GM21515 (cell line): Measurements from ENCODE around the gene DNASE1L2.

Experiments used
- ATAC-seq: cut with Tn5 transposase; IDR thresholded peaks from one replicate; pipeline ENCODE4 v1.9.1; 2021; ENCODE audit not compliant: unreplicated experiment

DNASE1L2 gene, protein sequence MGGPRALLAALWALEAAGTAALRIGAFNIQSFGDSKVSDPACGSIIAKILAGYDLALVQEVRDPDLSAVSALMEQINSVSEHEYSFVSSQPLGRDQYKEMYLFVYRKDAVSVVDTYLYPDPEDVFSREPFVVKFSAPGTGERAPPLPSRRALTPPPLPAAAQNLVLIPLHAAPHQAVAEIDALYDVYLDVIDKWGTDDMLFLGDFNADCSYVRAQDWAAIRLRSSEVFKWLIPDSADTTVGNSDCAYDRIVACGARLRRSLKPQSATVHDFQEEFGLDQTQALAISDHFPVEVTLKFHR

DNA sequence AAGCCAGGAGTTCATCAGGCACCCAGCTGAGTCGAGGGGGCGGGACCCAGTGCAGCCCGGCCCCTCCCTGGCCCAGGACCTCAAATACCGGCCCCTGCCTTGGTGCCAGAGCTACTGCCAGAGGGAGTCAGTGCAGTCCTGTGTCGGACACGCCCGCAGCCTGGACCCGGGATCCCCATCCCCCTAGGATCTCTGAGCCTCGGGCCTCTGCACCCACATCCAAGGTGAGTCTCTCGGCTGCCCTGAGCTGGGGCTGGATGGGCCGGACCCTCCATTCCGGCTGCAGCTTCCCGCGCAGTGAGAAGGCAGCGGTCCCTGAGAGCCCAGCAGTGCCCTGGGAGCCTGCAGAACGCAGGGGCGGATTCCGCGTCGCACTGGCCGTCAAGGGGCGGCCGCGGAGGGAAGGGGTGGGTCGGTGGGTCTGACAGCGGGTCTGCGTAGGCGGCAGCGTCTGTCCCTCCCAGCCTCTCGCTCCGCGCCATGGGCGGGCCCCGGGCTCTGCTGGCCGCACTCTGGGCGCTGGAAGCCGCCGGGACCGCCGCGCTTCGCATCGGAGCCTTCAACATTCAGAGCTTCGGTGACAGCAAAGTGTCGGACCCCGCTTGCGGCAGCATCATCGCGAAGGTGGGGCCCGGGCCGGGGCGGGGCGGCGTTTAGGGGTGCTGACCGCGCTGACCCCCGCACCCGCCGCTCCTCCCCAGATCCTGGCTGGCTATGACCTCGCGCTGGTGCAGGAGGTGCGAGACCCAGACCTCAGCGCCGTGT, at the start of gene DNASE1L2:
DNASE1L2 (plus strand) TSS at position 108 of the 765 bp plus-strand sequence; CDS start at position 481, 373 bp downstream.
- no peak for ATAC-seq

DNA sequence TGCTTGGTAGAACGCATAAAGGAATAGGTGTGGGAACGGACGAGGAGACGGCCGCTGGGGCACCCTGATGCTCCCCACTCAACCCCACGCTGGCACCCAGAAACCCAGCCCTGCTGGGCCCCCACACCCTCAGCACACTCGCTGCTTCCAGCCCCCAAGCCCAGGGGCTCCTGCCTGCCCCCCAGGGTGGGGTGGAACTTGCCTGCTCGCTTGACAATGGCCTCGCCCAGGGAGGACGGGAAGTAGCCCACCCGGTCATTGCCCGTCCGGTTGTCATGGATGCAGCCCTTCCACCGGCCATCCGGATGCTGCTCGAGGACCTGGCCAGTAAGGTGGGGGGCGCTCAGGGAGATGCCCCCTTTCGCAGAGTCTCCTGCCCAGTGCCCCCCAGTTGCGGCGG, 49.7 kb upstream of the DNASE1L2 start:
- no peak for ATAC-seq

DNA sequence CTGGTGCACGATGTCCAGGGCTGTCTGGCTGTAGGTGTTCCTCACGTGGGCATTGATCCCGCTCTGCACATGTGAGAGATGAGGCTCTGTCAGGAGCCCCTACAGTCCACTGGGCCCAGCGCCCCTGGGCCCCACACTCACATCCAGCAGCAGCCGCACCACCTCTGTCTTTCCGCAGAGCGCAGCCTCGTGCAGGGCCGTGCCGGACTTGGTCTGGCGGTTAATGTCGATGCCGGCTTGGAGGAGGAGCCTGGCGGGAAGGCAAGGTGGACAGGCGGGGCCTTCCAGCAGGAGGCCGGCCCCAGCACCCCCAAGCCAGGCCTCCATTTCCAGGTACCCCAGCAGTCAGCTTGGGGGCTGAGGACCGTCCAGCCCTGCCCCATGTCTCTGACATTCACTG, 49.0 kb upstream of the DNASE1L2 start:
- no peak for ATAC-seq

DNA sequence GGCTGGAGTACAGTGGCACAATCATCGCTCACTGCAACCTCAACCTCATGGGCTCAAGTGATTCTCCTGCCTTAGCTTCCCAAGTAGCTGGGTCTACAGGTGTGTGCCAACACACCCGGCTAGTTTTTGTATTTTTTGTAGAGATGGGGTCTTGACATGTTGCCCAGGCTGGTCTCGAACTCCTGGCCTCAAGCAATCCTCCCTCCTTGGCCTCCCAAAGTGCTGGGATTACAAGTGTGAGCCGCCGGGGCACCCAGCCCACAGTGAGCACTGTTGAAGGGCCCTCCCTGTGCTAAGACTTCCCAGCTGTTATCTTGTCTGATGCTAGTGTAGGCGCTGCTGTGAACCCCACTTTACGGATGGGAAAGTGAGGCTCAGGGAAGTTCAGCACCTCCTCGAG, 47.8 kb upstream of the DNASE1L2 start:
- ATAC-seq, result no peak

DNA sequence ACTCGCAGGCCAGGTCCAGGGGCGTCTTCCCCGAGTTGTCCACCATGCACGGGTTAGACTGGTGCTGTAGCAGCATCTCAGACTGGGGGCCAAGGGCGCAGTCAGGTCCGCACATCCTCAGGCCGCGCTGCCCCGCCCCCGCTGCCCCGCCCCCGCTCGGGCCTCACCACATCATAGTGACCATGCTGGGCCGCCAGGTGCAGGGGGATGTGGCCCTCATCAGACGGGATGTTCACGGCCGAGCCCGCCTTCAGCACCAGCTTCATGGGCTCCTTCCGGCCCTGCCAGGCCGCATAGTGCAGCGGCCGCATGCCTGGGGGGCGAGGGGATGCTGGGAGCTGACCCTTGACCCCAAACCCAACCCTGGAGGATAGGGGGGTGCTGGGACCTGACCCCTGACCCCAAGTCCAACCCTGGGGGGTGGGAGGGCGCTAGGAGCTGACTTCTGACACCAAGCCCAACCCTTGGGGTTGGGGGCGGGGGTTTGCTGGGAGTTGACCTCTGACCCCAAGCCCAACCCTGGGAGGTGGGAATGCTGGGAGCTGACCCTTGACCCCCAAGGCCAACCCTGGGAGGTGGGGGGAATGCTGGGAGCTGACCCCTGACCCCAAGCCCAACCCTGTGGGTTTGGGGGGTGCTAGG, 46.9 kb upstream of the DNASE1L2 start:
- no peak for ATAC-seq

DNA sequence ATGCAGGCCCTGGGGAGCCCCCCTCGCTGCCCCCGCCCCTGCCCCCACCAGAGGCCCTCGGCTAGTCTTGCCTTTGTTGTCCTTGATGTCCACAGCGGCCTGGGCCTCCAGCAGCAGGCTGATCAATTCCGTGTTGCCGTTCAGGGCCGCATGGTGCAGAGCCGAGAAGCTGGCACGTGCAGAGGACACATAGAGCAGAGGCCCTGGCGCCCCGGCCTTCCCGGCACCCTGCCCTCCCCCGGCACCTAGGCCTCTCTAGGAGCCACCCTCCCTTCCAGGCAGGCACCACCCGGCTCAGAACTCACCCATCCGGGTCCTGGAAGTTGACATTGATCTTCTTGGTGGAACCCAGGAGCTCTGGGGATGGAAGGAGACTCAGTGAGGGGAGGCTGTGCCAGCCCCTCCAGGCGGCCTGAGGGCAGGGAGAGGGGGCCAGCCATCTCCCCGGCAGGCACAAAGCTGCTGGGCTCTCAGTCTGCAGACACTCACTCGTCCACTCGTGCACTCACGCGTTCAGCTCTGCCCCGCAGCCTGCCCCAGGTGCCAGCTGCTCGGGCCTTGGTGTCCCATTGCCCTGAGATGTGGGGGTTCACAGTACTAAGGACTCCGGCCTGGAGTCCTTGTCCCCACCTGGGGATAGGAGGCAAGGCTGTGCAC, 46.1 kb upstream of the DNASE1L2 start:
- no peak for ATAC-seq

DNA sequence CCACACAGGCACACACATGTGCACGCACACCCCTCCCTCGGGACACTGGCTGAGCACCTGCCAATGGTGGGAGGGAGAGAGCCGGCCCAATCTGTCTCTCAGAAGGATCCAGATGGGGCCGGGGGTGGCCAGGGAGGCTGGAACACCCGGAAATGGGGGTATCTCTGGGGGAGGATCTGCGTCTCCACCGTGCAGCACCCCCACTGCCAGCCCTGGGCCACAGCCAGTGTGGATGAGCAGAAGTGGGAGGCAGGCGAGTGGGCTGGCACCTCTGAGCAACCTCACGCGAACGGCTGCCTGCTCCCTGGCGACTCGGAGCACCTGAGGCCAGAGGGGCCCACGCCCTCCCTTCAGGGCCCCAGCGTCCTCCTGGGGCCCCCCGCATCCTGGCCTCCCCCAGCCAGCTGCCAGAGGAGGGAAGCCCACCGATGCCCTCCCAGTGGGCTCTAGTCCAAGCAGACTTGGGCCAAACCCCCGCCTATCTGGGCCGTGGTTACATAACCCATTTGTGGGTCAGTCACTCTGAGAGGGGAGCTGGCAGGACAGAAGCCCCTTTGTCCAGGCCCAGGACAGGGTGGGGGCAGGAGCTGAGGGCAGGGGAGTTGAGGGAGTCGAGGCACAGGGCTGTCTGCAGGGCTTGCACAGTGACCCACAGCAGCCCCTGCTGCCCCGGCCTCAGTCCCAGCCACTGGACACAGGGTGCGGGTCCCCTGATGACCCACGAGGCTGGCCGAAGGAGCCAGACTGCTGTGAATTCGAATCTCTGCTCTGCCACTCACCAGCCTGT, 45.4 kb upstream of the DNASE1L2 start:
- ATAC-seq, result no peak

DNA sequence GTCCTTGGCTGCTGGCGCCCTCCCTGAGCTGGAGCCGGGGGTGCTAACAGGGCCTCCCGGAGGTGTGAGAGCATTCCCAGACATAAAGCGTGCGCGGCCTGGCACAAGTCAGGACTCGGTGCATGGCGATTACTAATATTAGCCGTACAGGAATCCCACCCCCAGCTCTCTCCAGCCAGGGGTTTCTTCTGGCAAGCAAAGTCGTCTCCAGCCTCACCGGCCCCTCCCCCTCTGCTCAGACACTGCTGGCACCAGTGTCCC, 44.9 kb upstream of the DNASE1L2 start:
- no peak for ATAC-seq

DNA sequence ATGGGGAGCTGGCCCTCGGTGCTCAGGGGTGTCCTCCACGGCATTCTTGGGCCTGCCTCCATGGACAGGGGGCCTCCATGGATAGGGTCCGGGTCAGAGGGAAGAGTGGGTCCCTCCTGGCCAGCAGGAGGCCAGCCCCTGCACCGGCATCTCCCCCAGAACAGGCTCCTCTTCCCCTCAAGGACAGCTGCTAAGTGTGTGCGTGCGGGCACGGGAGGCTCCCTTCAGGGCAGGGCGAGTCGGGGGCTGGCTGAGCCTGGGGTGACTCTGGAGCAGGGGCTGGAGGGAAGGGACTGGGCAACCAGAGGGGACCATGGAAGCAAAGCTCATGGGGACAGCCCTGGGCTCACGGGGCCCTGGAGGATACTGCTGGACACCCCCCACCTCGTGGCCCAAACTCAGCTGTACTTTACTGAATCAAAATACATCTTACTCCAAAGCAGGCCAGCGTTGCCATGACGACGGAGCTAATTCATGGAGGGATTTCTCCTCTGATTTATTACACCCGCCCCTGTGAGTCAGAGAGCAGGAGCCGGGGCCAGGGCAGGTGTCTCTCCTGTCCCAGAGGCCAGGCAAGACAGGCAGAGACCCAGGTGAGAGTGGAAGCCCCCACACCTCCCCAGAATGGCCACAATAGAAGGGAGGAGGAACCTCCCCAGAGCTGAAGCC, 41.9 kb upstream of the DNASE1L2 start:
- no peak for ATAC-seq

DNA sequence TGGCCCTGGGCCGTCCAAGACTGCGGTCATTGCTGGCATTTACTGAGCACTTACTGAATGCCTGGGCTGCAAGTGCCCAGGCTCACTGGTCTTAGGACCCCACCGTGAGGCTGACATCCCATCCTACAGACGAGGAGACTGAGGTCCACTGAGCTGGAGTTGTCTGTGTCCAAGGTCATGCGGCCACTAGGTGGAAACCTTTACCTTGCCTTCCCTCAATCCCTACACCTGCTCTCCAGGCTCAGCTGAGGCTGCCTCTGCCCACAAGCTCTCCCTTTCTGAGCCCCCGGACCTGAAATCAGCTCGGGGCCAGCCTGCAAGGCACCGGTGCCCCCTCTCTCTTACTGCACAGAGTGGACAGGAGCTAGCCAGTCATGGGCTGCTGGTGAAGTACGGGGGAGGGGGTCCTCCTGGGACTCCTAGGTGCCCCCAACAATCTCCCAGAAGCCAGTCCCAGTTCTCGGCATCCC, 41.4 kb upstream of the DNASE1L2 start:
- ATAC-seq, result no peak

DNA sequence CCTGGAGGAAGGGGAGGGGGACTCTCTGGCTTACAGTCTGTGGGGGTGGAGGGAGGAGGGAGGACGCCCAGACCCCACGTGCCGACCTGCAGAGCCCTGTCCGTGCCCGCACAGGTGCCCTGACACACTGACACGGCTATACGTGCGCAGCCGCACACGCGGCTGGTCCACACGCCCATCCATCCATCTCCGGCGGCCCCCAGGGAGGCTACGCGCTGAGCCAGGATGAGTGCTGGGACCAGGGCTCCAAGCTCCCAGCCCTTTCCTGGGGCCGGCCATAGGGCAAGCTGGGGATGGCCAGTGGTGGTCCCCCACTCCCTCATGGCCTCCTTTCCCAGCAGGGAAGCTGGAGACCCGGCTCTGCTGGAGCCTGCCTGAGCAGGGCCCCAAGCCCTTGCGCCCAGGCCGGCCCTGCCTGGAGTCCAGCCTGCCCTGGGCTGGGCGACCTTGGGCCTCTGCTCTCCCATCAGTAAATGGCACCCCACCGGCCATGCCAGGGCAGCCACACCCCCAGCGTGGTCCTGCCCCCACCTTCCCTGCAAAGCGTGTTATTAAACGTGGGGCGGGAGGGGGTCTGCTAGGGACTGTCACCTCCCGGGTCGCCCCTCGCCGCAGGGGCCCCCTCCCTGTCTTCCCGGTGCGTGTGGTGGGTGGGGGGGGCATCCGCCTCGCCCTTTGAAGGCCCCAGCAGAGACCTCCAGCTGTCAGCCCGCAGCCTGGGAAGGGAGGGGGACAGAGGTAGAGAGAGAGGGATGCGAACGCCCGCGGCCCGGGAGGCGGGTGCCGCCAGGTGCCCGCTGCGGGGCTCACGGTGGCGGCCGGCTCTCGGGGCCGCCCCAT, 40.7 kb upstream of the DNASE1L2 start:
- no peak for ATAC-seq

DNA sequence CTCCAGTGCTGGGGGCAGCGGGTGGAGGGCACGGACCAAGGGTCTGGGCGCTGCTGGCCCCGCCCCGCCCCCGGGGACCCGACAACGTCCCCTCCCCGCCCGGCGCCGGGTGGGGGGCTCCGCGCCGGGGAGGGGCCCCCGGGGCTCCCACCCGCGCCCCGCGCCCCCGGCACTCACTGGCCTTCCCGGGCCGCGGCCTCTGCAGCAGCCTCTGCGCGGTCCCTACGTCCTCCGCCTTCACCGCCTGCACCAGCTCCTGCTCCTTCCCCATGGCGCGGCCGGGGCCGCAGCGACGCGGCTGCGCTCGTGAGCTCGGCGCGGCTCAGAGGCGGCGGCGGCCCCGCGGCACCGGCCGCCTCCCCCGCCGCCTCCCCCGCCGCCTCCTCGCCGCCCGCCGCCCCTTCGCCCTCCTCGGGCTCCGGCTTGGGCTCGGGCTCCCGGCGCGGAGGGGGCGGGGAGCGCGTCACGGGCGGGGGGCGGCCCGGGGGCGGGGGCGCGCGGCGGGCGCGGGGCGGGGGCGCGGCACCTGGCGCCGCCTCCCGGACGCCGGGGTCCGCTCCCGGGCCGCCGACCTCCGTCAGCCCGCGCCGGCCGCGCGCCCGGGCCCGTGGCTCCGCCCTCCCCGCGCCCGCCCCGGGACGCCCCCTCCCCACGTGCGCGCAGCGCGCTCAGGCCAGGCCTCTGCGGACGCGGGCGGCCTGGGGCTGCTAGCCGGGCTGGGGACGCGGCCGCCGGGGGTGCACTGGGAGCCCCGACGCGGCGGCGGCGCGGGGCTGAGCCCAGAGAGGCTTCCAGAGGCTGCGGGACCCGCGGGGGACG, 39.9 kb upstream of the DNASE1L2 start, which contains the start of gene CASKIN1:
CASKIN1 (minus strand) TSS at position 444 of the 819 bp plus-strand sequence; CDS start at position 271, 173 bp downstream.
- no peak for ATAC-seq

DNA sequence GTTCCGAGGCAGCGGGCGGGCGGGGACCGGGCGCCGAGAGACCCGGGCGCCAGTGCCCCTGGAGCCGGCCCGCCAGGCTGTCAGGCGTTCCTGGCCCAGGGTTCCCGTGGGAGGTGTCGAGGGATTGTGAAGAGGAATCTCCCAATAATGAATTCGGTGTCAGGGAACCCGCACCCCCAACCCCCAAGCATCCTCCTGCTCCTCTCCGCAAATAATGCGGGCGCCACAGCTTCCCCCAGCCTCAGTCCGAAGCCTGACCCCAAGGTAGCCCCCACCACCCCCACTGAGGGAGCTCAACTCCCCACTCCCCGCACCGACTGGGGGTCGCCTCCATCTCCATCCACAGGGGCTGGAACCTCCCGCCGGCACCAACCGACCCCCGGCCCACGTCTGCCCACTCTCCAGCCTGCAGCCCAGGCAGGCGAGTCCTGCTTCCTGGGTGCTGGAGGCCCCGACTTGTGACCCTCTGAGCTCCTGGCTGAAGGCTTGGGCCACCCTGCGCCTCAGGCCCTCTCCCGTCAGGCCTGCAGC, 39.2 kb upstream of the DNASE1L2 start:
- no peak for ATAC-seq

DNA sequence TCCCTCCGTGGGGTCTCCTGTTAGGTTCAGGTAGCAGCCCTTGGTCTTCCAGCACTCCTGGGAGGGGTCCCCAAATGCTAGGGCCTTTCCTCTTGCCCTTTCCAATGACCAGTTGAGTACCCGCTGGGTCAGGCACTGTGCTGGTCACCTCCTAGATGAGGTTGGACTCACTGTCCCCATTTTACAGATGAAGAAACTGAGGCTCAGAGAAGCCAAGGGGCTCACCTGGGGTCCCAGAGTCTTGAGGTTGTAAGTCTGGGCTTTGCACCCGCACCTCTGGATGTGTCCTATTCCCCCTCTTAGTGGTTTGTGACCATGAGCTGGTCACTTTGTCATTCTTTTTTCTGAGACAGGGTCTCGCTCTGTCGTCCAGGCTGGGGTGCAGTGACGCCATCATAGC, 38.5 kb upstream of the DNASE1L2 start:
- ATAC-seq, result no peak

DNA sequence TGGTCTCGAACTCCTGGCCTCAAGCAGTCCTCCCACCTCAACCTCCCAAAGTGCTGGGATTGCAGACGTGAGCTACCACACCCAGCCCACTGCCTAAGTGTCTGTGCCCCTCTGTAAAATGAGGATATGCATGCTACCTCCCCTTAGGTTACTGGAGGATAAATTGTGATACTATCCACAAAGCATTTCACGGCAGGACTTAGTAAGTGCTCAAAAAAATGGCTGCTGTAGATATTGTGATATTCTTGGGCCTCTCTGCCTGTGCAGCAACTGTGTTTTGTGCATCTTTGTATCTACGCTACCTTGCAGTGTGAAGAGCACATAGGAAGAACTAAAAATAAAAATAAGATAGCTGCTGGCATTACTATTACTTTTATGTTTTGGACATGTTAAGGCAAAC, 38.0 kb upstream of the DNASE1L2 start:
- no peak for ATAC-seq

DNA sequence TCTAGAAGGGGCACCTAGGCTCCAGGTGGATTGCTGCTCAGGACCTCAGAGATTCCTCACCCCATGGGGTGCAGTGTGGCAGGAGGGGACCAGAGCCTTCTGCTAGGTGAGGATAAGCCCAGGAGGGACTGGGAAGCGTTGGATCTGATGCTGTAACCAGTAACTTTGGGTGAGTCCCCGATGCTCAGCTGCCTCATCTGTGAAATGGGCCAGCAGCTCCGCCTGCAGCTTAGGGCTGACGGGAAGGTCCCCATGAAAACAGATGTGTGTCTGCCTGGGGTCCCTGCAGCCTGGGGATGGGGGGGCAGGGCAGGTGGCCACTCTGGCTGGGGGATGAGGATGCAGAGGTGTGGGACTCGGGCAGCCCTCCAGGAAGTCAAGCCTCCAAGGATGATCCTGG, 37.1 kb upstream of the DNASE1L2 start:
- ATAC-seq, result no peak

DNA sequence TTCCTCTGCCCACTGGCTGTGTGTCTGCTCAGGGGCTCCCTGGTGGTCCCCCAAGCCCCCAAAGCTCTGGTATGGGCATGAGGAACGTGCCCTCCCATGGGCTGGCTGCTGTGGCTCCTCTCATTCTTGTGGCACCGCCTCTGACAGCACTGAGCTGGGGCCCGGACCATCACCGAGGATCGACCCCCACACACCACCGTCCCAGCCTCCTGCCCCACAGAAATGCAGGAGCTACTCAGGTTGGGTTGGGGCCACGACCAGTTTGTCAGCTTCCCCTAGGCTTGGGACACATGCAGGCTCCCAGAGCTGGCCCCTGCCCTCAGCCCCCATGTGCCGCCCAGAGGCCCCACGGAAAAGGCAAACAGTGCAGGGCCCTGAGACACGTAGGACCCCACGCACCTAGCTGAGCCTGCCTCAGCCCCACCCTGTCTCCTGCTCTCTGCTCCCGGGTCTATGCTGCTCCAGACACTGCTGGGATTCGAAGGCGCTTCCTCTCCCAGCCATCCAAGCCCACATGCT, 36.6 kb upstream of the DNASE1L2 start:
- no peak for ATAC-seq

DNA sequence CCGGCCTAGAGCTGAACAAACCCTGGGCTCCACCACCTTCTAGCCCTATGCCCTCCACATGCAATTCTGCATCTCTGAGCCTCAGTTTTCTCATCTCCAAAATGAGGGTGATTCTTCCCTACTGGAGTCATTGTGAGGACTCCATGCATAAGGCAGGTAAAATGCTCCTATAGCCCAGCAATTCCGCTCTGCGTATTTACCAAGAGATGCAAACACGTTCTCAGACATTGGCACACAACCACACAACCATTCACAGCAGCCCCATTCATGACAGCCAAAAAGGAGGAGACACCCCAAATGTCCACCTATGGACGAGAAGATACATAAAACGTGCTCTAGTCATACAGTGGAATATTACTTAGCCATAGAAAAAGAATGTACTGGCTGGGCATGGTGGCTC, 35.9 kb upstream of the DNASE1L2 start:
- no peak for ATAC-seq
